ENCODE data around the gene RDX. TPM values are rescaled to one million over a fixed set of nuclear protein-coding genes. Genes with fewer than 3 reads are reported as not detected.

Gene RDX
- total and polyA plus RNA-seq, 9 of the 15 experiments (the other 6 are each of a cell fraction or from before 2014, with no cell fraction given), result 35.6 to 62.1 (median 54.3) TPM

DNA sequence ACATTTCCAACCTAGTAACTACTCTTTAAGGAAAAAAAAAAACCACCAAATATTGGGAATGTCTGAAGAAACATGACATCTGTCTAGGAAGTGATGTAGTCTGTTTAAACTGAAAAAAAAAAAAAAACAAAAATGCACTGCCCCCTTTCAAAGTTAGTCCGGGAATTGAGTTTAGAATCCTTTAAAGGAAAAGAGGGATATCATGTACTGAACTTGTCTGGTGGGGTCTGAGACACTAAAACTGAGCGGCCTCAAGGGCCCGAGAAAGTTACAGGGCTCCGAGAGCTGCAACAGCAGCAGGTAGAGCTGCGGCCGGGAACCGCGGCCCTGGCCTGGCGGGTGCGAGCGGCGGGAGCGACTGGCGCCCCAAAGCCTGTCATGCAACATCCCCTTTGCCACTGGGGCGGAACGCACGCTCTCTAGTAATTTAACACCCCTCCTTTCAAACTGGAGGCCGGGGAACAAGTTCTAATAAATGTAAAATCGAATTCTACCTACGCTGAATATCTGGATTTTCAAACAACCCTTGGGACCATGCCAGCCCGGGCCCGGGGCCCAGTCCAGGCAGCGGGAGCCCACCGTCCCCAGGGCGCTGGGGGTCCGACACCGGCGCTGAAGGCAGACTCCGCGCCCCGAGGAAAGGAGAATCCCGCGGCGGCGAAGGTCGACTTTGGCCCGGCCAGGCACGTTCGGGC lies 736 bp downstream of the RDX start (continued):
- TF ChIP-seq, protein P1, sequence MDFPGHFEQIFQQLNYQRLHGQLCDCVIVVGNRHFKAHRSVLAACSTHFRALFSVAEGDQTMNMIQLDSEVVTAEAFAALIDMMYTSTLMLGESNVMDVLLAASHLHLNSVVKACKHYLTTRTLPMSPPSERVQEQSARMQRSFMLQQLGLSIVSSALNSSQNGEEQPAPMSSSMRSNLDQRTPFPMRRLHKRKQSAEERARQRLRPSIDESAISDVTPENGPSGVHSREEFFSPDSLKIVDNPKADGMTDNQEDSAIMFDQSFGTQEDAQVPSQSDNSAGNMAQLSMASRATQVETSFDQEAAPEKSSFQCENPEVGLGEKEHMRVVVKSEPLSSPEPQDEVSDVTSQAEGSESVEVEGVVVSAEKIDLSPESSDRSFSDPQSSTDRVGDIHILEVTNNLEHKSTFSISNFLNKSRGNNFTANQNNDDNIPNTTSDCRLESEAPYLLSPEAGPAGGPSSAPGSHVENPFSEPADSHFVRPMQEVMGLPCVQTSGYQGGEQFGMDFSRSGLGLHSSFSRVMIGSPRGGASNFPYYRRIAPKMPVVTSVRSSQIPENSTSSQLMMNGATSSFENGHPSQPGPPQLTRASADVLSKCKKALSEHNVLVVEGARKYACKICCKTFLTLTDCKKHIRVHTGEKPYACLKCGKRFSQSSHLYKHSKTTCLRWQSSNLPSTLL (IDR thresholded peaks at IDR 0.05), result no peak
- TF ChIP-seq PYGO2 (tag; IDR thresholded peaks at IDR 0.05), result no peak
- peak; percentile 13 for TF ChIP-seq SAP30 (IDR thresholded peaks at IDR 0.05; ENCODE audit: borderline replicate concordance, insufficient read depth, low read depth, low read length, poor library complexity, severe bottlenecking)
- no peak for TF ChIP-seq C11orf30 (IDR thresholded peaks at IDR 0.05; ENCODE audit: low read depth)
- no peak for TF ChIP-seq TEAD2 (tag; IDR thresholded peaks at IDR 0.05)
- no peak for TF ChIP-seq WHSC1 (IDR thresholded peaks at IDR 0.05; ENCODE audit: low read length)
- TF ChIP-seq HDGF (IDR thresholded peaks at IDR 0.05), result no peak
- TF ChIP-seq ZNF445 (CRISPR knock-in tag; IDR thresholded peaks at IDR 0.05; ENCODE audit: low read depth), result no peak
- no peak for TF ChIP-seq ETV1 (tag; conservative IDR thresholded peaks at IDR 0.05; ENCODE audit: low read depth)
- no peak for TF ChIP-seq STAT5B (CRISPR knock-in tag; IDR thresholded peaks at IDR 0.05)
- no peak for TF ChIP-seq MCM3 (IDR thresholded peaks at IDR 0.05)
- TF ChIP-seq HMG20A (CRISPR knock-in tag; conservative IDR thresholded peaks at IDR 0.05), result no peak
- TF ChIP-seq RBM17 (IDR thresholded peaks at IDR 0.05; ENCODE audit: borderline replicate concordance, low read depth, low read length), result no peak
- TF ChIP-seq YY1 (IDR thresholded peaks at IDR 0.05; ENCODE audit: borderline replicate concordance in 1 of 3, control insufficient read depth in 1 of 3, extremely low read depth in 1 of 3, insufficient read depth in 3 of 3, insufficient read length in 1 of 3, insufficient replicate concordance in 2 of 3, low read depth in 1 of 3, low read length in 2 of 3), result peak in 1 of 3 experiments; percentile 51
- TF ChIP-seq DPF2 (IDR thresholded peaks at IDR 0.05), result no peak
- no peak for TF ChIP-seq STAT5A (IDR thresholded peaks at IDR 0.05; ENCODE audit: borderline replicate concordance, low read length)
- TF ChIP-seq HLTF (IDR thresholded peaks at IDR 0.05), result no peak
- no peak for TF ChIP-seq KHSRP (IDR thresholded peaks at IDR 0.05)
- TF ChIP-seq DNMT1 (IDR thresholded peaks at IDR 0.05), result no peak
- TF ChIP-seq FOXP1 (CRISPR knock-in tag; IDR thresholded peaks at IDR 0.05), result no peak
- TF ChIP-seq, protein P2, sequence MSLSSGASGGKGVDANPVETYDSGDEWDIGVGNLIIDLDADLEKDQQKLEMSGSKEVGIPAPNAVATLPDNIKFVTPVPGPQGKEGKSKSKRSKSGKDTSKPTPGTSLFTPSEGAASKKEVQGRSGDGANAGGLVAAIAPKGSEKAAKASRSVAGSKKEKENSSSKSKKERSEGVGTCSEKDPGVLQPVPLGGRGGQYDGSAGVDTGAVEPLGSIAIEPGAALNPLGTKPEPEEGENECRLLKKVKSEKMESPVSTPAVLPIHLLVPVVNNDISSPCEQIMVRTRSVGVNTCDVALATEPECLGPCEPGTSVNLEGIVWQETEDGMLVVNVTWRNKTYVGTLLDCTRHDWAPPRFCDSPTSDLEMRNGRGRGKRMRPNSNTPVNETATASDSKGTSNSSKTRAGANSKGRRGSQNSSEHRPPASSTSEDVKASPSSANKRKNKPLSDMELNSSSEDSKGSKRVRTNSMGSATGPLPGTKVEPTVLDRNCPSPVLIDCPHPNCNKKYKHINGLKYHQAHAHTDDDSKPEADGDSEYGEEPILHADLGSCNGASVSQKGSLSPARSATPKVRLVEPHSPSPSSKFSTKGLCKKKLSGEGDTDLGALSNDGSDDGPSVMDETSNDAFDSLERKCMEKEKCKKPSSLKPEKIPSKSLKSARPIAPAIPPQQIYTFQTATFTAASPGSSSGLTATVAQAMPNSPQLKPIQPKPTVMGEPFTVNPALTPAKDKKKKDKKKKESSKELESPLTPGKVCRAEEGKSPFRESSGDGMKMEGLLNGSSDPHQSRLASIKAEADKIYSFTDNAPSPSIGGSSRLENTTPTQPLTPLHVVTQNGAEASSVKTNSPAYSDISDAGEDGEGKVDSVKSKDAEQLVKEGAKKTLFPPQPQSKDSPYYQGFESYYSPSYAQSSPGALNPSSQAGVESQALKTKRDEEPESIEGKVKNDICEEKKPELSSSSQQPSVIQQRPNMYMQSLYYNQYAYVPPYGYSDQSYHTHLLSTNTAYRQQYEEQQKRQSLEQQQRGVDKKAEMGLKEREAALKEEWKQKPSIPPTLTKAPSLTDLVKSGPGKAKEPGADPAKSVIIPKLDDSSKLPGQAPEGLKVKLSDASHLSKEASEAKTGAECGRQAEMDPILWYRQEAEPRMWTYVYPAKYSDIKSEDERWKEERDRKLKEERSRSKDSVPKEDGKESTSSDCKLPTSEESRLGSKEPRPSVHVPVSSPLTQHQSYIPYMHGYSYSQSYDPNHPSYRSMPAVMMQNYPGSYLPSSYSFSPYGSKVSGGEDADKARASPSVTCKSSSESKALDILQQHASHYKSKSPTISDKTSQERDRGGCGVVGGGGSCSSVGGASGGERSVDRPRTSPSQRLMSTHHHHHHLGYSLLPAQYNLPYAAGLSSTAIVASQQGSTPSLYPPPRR (CRISPR knock-in tag; IDR thresholded peaks at IDR 0.05; ENCODE audit: borderline replicate concordance), result no peak
- TF ChIP-seq, protein P3, sequence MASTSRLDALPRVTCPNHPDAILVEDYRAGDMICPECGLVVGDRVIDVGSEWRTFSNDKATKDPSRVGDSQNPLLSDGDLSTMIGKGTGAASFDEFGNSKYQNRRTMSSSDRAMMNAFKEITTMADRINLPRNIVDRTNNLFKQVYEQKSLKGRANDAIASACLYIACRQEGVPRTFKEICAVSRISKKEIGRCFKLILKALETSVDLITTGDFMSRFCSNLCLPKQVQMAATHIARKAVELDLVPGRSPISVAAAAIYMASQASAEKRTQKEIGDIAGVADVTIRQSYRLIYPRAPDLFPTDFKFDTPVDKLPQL (IDR thresholded peaks at IDR 0.05; ENCODE audit: extremely low read depth, insufficient read length), result no peak

Measured in K562 (cell line).